ENCODE data around the gene PRR20G.
"Not testable (repeated sequence)": the region's sequence is repeated elsewhere in the genome, so short reads cannot be mapped to it uniquely, and the experiment has no call there.

Gene PRR20G

DNA sequence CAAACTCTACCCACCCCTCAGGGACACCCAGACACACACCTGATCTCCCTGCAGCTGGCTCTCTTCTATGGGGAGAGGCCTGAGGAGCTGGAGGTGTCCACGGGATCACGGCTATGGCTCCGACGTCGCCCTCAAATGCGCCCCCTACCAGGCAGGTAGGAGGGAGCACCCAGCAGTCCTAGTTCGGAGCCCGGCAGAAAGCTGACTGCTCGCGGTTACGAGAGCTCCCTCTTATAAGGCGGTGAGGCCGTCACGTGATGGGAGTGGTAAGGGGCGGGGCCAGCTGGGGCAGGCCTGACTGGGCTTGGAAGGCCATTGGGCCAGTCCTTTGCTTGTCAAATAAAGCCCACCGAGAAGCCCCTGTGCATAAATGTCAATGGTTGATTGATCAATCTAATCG is at the start of gene PRR20G:
Gene PRR20G, minus strand, starts transcription at position 207 of the 400 bp plus-strand sequence. CDS start 681 bp downstream, outside the sequence.
- no peak for DNase-seq (ENCODE audit: low read depth in 2 of 2)

DNA sequence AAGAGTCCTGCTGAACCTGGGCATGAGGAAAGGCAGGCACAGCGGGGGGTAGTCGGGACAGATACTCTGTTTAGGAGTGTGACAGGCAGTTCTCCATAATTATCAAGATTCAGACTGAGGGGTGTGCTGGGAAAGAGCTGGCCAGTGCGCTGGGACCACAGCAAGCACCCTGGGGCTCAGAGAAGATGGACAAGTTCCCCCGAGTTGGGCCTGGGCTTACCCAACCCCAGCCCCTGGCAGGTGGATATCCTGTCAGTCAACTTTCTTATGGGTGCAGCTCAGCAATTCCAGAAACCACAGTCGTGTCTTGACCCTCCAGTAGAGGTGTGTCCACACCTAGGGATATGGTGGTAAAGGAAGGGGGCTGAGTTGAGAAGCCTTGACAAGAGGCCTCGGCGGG is 49.2 kb upstream of the PRR20G start:
- DNase-seq (ENCODE audit: low read depth in 2 of 2) = no peak

DNA sequence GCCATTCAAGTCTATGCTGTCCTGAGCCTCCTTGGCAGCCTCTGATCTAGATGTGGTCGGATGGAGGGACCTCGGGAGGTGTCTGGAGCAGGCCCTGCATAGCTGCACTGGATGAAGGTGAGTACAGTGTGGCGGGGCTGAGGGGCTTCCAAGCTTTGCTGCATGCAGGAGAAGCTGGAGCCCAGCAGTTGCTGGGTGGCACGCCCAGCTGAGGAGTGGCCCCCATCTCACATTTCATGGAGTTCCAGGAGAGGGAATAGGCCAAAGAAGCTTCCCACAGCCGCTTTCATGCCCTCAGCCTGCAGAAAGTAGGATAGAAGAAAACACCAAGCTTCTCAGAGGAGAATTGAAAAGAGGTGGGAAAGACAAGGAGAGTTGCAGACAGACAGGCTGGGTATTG is 48.3 kb upstream of the PRR20G start:
- no peak for DNase-seq (ENCODE audit: low read depth in 2 of 2)

DNA sequence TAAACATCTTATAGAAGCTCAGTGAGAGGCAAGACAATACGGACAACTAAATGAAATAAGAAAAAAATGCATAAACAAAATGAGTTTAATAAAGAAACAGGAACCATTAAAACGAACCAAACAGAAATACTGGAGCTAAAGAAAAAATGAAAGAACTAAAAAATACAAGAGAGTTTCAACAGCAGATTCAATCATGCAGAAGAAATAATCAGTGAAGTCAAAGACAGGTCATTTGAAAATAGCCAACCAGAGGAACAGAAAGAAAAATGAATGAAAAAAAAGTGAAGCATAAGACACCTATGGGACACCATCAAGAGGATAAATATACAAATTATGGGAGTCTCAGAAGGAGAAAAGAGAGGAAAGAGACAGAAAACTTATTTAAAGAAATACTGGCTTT is 42.5 kb upstream of the PRR20G start:
- no peak for DNase-seq (ENCODE audit: low read depth in 2 of 2)

DNA sequence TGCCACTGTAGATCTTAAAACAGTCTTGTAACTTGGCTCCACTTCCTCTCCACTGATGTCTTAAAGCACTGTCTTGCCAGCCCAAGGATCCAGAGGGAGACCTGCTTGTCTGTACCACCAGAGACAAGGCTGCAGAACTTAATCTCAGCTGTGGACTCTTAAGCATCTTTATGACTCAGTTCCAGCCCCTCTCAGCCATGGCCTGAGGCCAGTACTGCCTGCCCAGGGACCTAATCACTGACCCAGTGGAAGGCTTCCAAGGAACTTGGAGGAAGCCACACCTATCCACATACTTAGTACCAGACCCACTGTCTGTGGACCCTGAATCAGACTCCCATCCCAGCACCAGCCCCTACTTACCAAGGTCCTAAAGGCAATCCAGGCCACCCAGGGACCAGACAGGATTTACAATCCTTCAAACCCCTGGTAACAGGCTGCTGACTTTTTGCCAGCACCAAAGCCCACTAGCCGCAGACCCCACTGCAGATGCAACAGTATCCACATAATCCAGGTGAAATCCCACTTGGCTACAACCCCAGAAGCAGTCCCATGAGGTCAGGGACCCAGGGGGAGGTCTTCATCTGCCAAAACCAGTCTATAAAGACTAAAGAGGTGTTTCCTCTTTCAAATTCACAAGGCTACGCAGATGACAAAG is 41.9 kb upstream of the PRR20G start:
- no peak for DNase-seq (ENCODE audit: low read depth in 2 of 2)

DNA sequence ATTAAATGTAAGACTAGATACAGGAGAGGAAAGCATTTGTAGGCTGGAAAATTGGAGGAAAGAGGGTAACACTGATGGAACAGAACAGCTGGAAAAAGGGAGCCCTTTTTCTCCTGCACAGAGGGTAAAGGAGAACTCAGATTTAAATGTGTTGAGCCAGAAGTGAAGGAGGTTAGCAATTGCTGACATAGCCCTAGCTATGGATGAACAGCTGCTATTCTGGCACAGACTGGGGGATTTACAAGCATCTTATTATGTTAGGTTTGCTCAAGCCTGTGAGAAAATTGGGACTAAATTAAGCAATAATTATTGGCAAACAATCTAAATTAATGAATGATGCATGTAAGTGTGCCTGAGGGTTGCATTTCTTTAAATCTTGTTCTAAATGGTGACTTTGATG is 40.6 kb upstream of the PRR20G start:
- no peak for DNase-seq (ENCODE audit: low read depth in 2 of 2)

DNA sequence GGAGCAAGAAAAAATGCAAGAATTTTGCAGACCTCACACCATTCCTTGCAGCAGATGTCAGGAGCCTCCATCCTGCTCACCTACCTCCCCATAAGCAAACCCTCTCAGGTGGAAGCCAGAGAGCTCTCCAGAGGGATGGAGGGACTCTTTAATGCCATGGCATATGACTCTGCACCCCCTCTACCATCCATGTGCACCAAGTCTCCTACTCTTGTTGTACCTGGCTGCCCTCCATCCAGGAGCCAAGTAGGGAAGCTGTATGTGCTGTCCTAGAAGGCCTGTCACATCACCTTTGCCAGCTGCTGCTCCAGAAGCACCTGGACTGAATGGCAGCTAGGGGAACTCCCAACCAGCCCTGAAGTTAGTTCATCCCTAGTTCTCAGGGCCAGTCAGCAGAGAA is 38.5 kb upstream of the PRR20G start:
- DNase-seq (ENCODE audit: low read depth in 2 of 2) = no peak

DNA sequence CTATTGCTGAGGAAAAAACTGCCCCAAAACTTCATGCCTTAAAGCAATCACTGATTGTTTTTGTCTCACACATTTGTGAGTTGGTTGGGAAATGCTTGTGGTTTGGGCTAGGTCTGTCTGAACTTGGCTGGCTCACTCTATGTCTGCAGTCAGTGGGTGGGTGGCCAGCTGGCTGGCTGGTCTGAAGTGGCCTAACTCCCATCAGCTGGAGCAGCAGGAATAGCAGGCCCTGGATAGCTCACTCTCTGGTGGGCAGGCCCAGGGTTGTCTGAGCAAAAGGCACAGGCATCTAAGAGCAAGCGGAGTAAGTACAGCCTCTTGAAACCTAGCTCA is 37.7 kb upstream of the PRR20G start:
- no peak for DNase-seq (ENCODE audit: low read depth in 2 of 2)

DNA sequence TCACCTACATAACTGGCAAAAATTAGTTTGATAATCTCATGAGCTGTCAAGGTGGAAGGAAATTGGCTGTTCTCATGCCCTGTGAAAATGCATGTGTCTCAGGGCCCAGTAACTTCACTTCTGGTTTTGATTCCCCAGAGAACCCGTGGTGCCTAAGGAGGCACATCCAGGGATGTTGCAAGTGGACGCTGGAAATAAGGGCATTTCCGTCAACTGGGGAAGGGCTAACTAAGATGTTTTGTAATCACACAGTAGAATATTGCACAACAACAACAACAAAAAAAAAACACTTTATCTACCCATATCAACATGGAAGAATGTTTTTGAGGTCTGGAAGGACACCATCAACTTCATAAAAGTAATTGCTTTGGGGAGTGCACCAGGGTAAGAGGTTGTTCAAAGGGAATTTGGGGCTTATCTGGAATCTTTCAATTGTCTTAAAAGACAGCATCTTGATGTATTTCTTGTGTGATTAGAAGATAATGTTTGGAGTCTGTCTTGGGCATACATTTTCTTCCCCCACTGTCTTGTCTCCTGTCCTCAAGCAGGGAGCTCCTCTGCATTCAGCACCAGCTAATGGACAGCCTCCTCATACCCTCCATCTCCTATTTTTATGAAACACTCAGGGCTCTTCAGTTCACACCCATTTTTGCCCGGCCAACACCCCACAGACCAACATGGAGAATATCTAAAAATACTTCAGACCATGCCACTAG is 37.2 kb upstream of the PRR20G start:
- DNase-seq (ENCODE audit: low read depth in 2 of 2) = no peak

DNA sequence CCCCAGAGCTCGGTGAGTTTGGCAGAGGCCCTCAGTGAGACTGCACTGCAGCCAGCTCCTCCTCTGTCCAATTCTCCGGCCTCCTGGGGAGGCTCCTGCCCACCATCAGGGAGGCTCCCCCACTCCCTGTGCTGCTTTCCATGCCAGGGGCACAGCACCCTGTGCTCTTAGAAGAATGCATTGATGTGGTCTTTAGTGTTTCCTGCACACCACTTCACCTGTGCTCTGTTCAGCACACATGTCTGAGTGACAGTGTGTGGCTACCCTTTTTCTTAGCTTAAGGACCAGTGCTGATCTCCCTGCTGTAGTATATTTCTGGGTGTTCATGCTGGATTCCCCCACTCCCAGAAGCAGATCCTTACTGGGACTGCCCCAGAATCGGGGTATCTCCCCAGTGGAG is 36.2 kb upstream of the PRR20G start:
- DNase-seq (ENCODE audit: low read depth in 2 of 2) = no peak

DNA sequence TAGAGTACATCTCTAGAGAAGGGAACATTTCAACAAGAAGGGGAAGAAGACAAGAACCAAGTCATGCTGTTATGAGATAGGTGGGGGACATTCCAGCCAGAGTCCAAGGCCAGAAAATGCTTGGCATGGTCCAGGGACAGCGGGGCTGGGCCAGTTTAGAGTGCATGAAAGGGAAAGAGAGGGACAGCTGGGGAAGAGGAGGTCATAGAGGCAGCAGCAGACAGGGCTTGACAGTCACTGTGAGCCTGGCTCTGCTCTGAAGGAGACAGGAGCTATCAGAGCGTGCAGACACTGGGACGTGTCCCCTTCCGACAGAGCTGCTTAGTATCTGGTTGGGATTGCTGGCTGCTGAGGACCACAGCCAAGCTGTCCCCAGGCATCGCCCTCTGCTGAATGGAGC is 35.7 kb upstream of the PRR20G start:
- DNase-seq (ENCODE audit: low read depth in 2 of 2) = no peak

DNA sequence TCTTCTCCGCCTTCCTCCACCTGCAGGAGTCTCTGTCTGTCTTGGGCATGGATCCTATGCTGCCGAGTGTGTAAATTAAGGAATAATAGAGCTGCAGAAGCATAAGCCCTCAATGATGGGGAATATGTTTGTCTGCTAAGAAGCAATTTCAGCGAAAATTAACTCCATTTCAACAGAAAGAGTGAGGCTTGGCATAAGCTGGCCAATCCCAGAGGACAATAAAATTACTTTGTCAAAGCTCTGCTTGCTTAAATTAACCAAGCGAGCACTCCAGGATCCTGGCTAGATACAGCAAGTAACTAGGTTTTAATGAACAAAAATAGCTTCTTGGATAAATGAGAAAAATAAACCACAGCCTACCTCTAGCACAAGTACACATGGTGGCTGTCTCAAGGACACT is 33.5 kb upstream of the PRR20G start:
- no peak for DNase-seq (ENCODE audit: low read depth in 2 of 2)

DNA sequence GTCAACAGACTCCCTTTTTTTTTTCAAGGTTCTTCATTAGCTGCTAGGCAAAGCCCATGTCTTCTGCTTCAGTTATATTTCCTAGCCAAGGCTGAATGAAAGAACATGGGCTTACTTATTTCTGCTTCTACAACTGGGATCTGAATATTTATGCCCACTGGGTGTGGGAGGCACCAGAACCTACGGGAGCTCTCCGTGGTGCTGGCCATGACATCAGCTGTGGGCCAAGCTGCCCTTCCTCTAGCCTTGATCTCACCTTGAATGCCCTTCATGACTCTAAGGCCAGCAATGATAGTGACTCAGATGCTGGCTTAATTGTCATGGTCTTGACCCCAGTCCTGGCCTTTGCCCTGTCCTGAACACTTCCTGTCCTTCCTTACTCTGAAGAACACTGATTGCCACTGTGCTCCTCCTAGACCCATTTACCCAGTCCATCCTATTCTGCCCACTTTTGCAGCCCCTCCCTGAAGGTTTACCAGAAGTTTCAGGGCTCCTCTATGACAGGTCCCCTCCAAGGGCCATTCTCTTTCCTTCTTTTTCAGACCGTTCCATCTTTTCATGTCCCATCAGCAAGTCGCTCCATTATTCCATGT is 32.8 kb upstream of the PRR20G start:
- DNase-seq (ENCODE audit: low read depth in 2 of 2) = no peak

DNA sequence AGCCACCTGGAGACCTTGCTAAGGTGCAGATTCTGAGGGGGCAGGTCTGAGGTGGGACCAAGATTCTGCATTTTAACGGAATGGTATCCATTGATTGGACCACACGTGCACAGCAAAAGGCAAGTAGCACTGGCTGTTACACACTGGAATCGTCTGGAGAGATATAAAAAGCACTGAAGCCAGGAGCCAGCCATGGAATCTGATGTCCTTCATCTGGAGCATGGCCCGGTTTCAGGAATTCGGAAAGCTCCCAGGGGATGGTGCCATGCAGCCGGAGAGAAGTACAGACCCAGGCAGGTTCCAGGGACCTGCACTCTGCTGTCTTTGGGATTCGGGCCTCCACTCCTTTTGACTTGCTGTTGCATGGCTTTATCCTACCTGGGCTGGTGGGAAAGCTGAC is 28.8 kb upstream of the PRR20G start:
- no peak for DNase-seq (ENCODE audit: low read depth in 2 of 2)

DNA sequence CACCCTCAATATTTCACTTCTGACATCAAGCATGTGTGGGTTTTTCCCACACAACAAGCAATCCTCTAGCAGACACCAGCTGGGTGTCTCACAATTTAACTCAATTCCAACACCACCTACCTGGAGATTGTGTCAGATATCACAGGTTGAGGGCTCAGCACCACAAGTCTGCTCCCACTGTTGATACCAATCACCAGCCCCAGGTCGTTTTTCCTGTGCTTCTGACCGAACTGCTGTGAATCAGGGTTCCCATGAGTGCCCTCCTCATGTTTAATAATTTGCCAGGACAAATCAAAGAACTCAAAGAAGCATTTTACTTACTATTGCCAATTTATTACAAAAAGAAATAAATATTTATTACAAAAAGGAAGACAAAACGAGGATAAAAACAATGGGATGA is 25.0 kb upstream of the PRR20G start:
- no peak for DNase-seq (ENCODE audit: low read depth in 2 of 2)

DNA sequence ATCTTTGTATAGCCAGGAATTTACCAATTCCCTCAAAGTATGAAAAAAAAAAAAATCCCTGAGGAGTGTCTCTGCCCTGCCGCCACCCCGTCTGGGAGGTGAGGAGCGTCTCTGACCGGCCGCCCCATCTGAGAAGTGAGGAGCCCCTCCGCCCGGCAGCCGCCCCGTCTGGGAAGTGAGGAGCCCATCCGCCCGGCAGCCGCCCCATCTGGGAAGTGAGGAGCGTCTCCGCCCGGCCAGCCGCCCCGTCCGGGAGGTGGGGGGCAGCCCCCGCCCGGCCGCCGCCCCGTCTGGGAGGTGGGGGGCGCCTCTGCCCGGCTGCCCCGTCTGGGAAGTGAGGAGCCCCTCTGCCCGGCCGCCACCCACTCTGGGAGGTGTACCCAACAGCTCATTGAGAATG is 21.0 kb upstream of the PRR20G start:
- not testable (repeated sequence) for DNase-seq (ENCODE audit: low read depth in 2 of 2)

DNA sequence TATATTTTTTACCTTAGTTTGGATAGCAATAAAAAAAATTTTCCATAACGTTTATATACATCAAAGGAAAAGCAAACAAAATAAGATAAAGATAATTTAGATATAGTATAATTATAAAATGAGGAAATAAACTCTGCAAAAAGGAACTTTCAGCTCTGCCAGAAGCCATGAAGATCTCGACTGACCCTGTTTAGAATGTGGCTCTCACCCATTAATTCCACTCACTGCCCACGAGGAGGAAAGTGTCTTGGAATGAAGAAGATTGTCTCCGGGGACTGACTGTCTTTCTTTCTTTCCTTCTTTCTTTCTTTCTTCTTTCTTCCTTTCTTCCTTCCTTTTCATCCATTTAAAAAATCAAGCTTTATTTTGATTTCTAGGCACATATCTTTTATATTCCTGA is 20.1 kb upstream of the PRR20G start:
- DNase-seq (ENCODE audit: low read depth in 2 of 2) = no peak

DNA sequence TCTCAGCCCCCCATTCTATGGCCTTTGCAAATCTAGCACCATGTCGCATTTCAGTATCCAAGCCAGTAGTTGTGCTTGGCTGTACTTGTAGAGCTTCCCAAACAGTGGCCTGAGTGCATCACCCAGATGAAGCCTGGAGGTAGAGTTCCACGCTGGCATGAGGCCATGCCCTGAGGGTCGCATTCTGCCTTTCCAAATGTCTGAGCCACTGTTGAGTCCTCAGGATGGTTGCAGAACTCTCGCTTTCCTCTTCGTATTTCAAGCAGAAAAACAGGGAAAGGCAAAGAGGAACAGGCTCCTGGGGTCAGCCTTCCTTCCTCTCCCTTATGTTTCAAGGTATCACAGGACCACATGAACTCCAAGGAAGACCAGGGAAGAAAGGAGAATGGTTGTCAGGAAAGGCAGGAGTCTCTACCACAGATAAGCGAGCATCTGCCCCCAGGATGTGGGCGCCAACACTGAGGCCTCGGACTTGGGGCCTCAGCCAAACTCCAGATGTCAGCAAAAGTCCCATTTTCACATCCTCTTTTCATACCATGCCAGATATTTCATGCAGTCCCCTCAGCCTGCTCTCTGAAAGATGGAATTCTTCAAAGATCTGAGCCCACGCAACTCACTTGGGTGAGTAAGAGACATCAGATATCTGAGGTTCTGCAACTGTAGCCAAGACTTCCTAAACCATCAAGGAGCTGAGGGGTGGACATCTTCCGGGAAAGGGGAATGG is 19.4 kb upstream of the PRR20G start:
- DNase-seq (ENCODE audit: low read depth in 2 of 2) = no peak

DNA sequence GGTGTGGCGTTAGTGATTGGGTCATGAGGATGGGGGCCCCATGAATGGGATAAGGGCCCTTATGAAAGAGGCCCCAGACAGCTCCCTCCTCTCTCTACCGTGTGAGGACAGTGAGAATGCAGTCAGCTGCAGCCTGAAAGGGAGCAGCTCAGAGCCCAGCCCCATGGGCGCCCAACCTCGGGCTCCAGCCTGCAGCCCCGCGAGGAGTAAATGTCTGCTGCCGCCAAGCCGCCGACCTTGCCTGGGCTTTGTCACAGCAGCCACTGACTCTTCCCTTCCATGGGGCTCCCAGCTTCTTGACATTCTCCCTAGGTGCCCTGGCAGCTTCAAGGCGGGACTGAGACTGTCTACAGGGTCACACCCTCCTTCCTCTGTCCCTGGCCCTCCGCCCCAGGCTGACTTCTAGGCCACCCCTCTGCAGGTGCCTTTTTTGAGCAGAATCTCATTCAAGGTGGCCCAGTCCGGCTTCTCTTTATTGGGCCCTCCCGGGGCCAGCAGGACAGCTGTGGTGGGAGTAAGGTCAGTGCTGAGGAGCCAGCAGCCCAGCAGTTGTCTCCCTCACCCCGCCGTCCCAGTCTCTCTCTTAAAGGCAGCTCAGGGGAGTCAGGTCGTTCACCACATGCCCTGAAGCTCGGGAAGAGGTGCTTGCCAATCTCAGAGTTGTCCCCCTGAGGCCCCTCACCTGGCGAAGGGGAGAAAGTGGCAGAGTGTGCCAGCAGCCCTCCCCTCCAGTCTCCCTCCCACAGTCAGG is 18.7 kb upstream of the PRR20G start:
- no peak for DNase-seq (ENCODE audit: low read depth in 2 of 2)

DNA sequence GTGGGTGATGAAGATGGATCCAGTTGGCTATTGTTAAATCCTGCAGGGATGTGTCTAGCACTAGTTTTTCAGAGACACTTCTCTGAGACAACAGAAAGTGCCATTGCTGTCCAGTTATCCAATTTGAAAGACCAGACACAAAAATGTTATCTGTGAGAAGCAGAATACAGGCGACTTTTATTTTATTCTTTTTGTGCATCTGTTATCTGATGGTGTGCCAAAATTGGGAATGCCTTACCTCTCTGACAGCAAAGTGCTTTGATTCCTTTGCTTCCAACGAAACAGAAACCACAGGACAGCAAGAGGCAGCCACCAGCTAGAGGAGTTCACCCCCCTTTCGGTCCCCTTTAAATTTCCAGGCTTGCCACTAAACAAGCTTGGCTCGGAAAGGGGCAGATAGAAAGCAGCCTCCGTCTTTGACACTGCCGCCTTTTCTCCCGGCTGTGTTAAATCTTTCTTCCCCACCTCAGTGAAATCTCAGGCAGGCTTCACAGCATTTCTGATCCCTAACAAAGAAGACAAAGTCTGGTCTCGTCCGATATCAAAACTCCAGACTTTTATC is 17.7 kb upstream of the PRR20G start:
- DNase-seq (ENCODE audit: low read depth in 2 of 2) = no peak

DNA sequence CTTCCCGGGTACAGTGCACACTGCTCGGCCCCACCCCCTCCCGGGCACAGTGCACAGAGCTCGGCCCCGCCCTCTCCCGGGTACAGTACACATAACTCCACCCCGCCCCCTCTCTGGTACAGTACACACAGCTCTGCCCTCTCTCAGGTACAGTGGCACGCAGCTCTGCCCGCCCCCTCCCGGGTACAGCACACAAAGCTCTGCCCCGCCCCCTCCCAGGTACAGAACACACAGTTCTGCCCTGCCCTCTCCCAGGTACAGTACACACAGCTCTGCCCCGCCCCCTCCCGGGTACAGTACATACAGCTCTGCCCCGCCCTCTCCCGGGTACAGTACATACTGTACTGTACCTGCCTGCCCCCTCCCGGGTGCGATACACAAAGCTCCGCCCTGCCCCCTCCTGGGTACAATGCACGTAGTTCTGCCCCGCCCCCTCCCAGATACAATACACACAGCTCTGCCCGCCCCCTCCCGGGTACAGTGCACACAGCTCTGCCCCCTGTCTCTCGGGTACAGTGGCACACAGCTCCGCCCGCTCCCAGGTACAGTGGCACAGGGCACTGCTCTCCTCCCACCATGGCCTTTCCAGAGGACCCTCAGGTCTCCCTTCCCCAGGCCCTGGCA is 16.4 kb upstream of the PRR20G start:
- DNase-seq (ENCODE audit: low read depth in 2 of 2) = no peak

All from stimulated activated CD8-positive, alpha-beta memory T cell treated with anti-CD3 and anti-CD28 coated beads, Interleukin-15, amount 100 ng/mL, for 48 hours (primary cell).